ENCODE measurements around the gene ABCB11.

ABCB11 gene

GRCh38 chr2:169007356-169007755 lies 23.8 kb downstream of the ABCB11 start:
- H3K9ac ChIP-seq (ENCODE audit: low read length): no peak overlapping the region
- no peak for TF ChIP-seq EZH2phosphoT487 (IDR thresholded peaks at IDR 0.05; ENCODE audit: low read length)
- TF ChIP-seq, protein P1, sequence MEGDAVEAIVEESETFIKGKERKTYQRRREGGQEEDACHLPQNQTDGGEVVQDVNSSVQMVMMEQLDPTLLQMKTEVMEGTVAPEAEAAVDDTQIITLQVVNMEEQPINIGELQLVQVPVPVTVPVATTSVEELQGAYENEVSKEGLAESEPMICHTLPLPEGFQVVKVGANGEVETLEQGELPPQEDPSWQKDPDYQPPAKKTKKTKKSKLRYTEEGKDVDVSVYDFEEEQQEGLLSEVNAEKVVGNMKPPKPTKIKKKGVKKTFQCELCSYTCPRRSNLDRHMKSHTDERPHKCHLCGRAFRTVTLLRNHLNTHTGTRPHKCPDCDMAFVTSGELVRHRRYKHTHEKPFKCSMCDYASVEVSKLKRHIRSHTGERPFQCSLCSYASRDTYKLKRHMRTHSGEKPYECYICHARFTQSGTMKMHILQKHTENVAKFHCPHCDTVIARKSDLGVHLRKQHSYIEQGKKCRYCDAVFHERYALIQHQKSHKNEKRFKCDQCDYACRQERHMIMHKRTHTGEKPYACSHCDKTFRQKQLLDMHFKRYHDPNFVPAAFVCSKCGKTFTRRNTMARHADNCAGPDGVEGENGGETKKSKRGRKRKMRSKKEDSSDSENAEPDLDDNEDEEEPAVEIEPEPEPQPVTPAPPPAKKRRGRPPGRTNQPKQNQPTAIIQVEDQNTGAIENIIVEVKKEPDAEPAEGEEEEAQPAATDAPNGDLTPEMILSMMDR (IDR thresholded peaks at IDR 0.05; ENCODE audit: low read length): no peak
- no peak for TF ChIP-seq EZH2 (optimal IDR thresholded peaks at IDR 0.05; ENCODE audit: low read depth, low read length)
- H3F3A ChIP-seq (ENCODE audit: insufficient read depth, low read length): no peaks in the 10 kb centered on the region

DNA sequence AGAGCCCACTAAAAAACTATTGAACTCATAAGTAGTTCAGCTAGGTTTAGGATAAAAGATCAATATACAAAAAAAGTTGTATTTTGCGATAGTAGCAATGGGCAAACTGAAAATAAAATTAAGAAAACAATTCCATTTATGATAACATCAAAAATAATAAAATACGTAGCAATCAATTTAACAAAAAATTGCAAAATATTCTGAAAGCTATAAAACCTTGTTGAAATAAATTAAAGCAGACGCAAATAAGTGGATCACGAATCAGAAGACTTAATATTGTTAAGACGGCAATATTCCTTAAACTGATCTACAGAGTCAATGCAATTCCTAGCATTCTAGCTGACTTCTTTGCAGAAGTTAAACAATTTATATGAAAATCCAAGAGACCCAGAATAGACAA lies 24.5 kb downstream of the ABCB11 start:
- no peak overlapping the region for H3K27ac ChIP-seq (ENCODE audit: low read length)
- no peaks in the 10 kb centered on the region for H4K20me1 ChIP-seq (ENCODE audit: insufficient read depth, low read length)
- no peak overlapping the region for H3K9ac ChIP-seq (ENCODE audit: low read length)
- no peaks in the 10 kb centered on the region for H3K79me2 ChIP-seq (ENCODE audit: low read length)
- no peak for TF ChIP-seq EZH2phosphoT487 (IDR thresholded peaks at IDR 0.05; ENCODE audit: low read length)
- TF ChIP-seq, protein P1 (IDR thresholded peaks at IDR 0.05; ENCODE audit: low read length): no peak
- TF ChIP-seq EZH2 (optimal IDR thresholded peaks at IDR 0.05; ENCODE audit: low read depth, low read length): no peak
- H2AFZ ChIP-seq (ENCODE audit: low read length): no peak overlapping the region
- no peaks in the 10 kb centered on the region for H3K36me3 ChIP-seq (replicated peaks; ENCODE audit: insufficient read depth, low read length)
- H3K4me3 ChIP-seq (ENCODE audit: low read length): no peak overlapping the region
- H3K4me1 ChIP-seq (ENCODE audit: low read length): no peaks in the 10 kb centered on the region
- H3F3A ChIP-seq (ENCODE audit: insufficient read depth, low read length): no peaks in the 10 kb centered on the region
- H3K27me3 ChIP-seq (replicated peaks; ENCODE audit: insufficient read depth, low read length): no peaks in the 10 kb centered on the region
- no peaks in the 10 kb centered on the region for H3K9me3 ChIP-seq (replicated peaks; ENCODE audit: insufficient read depth, low read length)
- H3K9me2 ChIP-seq (replicated peaks; ENCODE audit: insufficient read depth, low read length): no peaks in the 10 kb centered on the region
- H3K4me2 ChIP-seq (ENCODE audit: low read depth, low read length): no peak overlapping the region
- DNase-seq: no peak

More at GRCh38 chr2:169007356-169007755, 23.8 kb downstream of the ABCB11 start:
- H3K4me2 ChIP-seq (ENCODE audit: low read depth, low read length): no peak overlapping the region
- no peaks in the 10 kb centered on the region for H3K9me3 ChIP-seq (replicated peaks; ENCODE audit: insufficient read depth, low read length)
- H2AFZ ChIP-seq (ENCODE audit: low read length): no peak overlapping the region
- DNase-seq: no peak
- H3K36me3 ChIP-seq (replicated peaks; ENCODE audit: insufficient read depth, low read length): no peaks in the 10 kb centered on the region
- H3K9me2 ChIP-seq (replicated peaks; ENCODE audit: insufficient read depth, low read length): no peaks in the 10 kb centered on the region
- no peaks in the 10 kb centered on the region for H3K79me2 ChIP-seq (ENCODE audit: low read length)
- H3K4me1 ChIP-seq (ENCODE audit: low read length): no peaks in the 10 kb centered on the region
- H3K27ac ChIP-seq (ENCODE audit: low read length): no peak overlapping the region
- no peaks in the 10 kb centered on the region for H3K27me3 ChIP-seq (replicated peaks; ENCODE audit: insufficient read depth, low read length)
- H4K20me1 ChIP-seq (ENCODE audit: insufficient read depth, low read length): no peaks in the 10 kb centered on the region
- no peak overlapping the region for H3K4me3 ChIP-seq (ENCODE audit: low read length)

DNA sequence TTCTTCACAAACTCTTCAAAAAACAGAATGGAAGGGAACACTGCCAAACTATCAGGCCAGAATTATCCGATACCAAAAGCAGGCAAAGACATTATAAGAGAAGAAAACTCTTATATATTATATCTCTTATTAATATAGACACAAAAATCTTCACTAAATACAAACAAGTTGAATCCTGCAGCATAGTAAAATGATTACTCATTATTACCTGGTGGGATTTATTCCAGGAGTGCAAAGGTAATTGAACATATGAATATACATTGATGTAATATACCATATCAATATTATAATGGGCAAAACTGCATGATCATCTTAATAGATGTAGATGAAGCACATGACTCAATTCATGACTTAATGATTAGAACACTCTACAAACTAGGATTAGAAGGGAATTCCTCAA lies 25.1 kb downstream of the ABCB11 start:
- Histone ChIP-seq H3K9me3 (replicated peaks; ENCODE audit: insufficient read depth, low read length) (no peaks in the 10 kb centered on the region), H3K27me3 (replicated peaks; ENCODE audit: insufficient read depth, low read length) (no peaks in the 10 kb centered on the region), H4K20me1 (ENCODE audit: insufficient read depth, low read length) (no peaks in the 10 kb centered on the region), H3K79me2 (ENCODE audit: low read length) (no peaks in the 10 kb centered on the region), H3K4me2 (ENCODE audit: low read depth, low read length) (no peak overlapping the region), H2AFZ (ENCODE audit: low read length) (no peak overlapping the region), H3K9me2 (replicated peaks; ENCODE audit: insufficient read depth, low read length) (no peaks in the 10 kb centered on the region), H3K9ac (ENCODE audit: low read length) (no peak overlapping the region), H3K27ac (ENCODE audit: low read length) (no peak overlapping the region), H3K36me3 (replicated peaks; ENCODE audit: insufficient read depth, low read length) (no peaks in the 10 kb centered on the region), H3K4me3 (ENCODE audit: low read length) (no peak overlapping the region), H3F3A (ENCODE audit: insufficient read depth, low read length) (no peaks in the 10 kb centered on the region), H3K4me1 (ENCODE audit: low read length) (no peaks in the 10 kb centered on the region)
- TF ChIP-seq, protein P1 (IDR thresholded peaks at IDR 0.05; ENCODE audit: low read length): no peak
- TF ChIP-seq EZH2 (optimal IDR thresholded peaks at IDR 0.05; ENCODE audit: low read depth, low read length) (no peak), EZH2phosphoT487 (IDR thresholded peaks at IDR 0.05; ENCODE audit: low read length) (no peak)
- no peak for DNase-seq
